Natural killer cell (primary cell): ENCODE results near the gene PNLIPRP3. TPM values are rescaled to one million over a fixed set of nuclear protein-coding genes. Genes with fewer than 3 reads are reported as not detected.

Source experiments
- ATAC-seq, 3 donors: fragments of 150-1000 bp in 2 of 3; fragments of 200-7000 bp in 1 of 3; cut with Tn5 transposase; 1 replicate in 1 of 3; 2 replicates in 2 of 3; pipeline ENCODE4 v1.10.0; 2021; ENCODE audit warnings: mild to moderate bottlenecking in 2 of 3, moderate library complexity in 2 of 3
- DNase-seq, 2 donors: peaks; one replicate each; pipeline versions ENCODE4 v3.0.0 to v3.0.0-alpha.2; 2013 to 2021; ENCODE audit warnings: mixed read lengths in 1 of 2
- H3K27ac ChIP-seq: one replicate; pipeline ENCODE4 v1.5.1; 2013; ENCODE audit warnings: mild to moderate bottlenecking, low read length
- H3K27me3 ChIP-seq: one replicate; pipeline ENCODE4 v1.6.1; 2013; ENCODE audit warnings: low read length; ENCODE audit not compliant: control insufficient read depth, insufficient read depth
- H3K36me3 ChIP-seq: one replicate; pipeline ENCODE4 v1.6.1; 2013; ENCODE audit warnings: low read length; ENCODE audit not compliant: control insufficient read depth, insufficient read depth
- H3K4me1 ChIP-seq: one replicate; pipeline ENCODE4 v1.6.1; 2013; ENCODE audit warnings: low read length; ENCODE audit not compliant: control insufficient read depth, insufficient read depth
- H3K4me3 ChIP-seq: one replicate; pipeline ENCODE4 v1.5.1; 2013; ENCODE audit warnings: low read length
- H3K9me3 ChIP-seq: one replicate; pipeline ENCODE4 v1.6.1; 2013; ENCODE audit warnings: low read length; ENCODE audit not compliant: control insufficient read depth, insufficient read depth
- H3K27ac Mint-ChIP-seq, 2 donors: one replicate each; pipeline ENCODE4 v1.8.0; 2022; ENCODE audit warnings: mild to moderate bottlenecking in 2 of 2, mixed read lengths in 2 of 2, moderate library complexity in 1 of 2
- H3K27me3 Mint-ChIP-seq, 2 donors: one replicate each; pipeline ENCODE4 v1.8.0; 2022; ENCODE audit warnings: low read depth in 2 of 2, mixed read lengths in 2 of 2
- H3K36me3 Mint-ChIP-seq: one replicate; pipeline ENCODE4 v1.8.0; 2022; ENCODE audit warnings: mixed read lengths
- H3K4me1 Mint-ChIP-seq, 2 donors: one replicate each; pipeline ENCODE4 v1.8.0; 2022; ENCODE audit warnings: mixed read lengths in 2 of 2
- H3K4me3 Mint-ChIP-seq: one replicate; pipeline ENCODE4 v1.8.0; 2022; ENCODE audit warnings: mild to moderate bottlenecking, moderate library complexity, mixed read lengths
- H3K9me3 Mint-ChIP-seq, 2 donors: one replicate each; pipeline ENCODE4 v1.8.0; 2022; ENCODE audit warnings: mixed read lengths in 2 of 2
- WGBS: methylation state at CpG from one replicate; pipeline ENCODE4 v1.1.7; 2013; ENCODE audit warnings: missing lambda C conversion rate; ENCODE audit not compliant: insufficient coverage; 5-methylcytosine and 5-hydroxymethylcytosine counted together
- intact Hi-C: fragments of 100-400 bp; cut with micrococcal nuclease; formaldehyde crosslinking; loops from one replicate; pipeline ENCODE4 v1.14.2; 2022
- total RNA-seq, 4 donors: library from RNA; stranded (reverse); fragments of 120-200 nt in 1 of 4; gene quantifications; one replicate each; pipeline versions ENCODE4 v1.2.3 to v1.2.4, GENCODE V29; 2013 to 2022
- TF ChIP-seq, protein P1 (sequence below): fragments of 200-600 bp; IDR thresholded peaks from one replicate; pipeline ENCODE4 v1.8.0; 2022; ENCODE audit warnings: antibody characterized with exemption

PNLIPRP3 gene
- total RNA-seq, 3 donors from 2014 or later (not counting 1 experiment from before 2014, with no cell fraction given) = not detected

DNA sequence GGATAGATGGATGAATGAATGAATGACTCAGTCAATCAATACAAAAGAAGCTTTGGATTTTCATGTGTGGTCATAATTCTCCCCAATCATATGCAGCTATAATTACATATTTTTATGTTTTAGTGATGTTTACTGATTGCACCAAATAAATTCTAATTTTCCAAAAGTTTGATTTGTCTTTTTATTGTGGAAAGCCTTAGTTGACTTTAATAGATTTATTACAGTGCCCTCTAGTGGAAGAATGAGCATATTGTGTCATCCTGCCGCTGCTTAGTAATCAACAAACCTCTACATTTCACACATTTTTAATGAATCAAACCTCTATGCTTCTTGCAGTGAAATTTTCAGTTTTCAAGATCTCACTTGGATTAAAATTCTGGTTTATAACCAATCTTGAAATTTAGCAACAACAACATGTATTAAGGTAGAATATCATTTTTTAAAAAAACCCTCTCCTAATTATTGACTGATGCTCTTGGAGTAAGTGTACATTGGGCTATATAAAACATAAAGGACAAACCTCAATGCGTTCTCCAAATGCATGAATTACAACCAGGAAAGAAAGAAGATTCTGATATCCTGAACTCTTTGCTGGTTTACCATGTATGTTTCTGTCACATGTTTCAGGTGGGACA, 62.5 kb downstream of the PNLIPRP3 start:
- TF ChIP-seq, protein P1, sequence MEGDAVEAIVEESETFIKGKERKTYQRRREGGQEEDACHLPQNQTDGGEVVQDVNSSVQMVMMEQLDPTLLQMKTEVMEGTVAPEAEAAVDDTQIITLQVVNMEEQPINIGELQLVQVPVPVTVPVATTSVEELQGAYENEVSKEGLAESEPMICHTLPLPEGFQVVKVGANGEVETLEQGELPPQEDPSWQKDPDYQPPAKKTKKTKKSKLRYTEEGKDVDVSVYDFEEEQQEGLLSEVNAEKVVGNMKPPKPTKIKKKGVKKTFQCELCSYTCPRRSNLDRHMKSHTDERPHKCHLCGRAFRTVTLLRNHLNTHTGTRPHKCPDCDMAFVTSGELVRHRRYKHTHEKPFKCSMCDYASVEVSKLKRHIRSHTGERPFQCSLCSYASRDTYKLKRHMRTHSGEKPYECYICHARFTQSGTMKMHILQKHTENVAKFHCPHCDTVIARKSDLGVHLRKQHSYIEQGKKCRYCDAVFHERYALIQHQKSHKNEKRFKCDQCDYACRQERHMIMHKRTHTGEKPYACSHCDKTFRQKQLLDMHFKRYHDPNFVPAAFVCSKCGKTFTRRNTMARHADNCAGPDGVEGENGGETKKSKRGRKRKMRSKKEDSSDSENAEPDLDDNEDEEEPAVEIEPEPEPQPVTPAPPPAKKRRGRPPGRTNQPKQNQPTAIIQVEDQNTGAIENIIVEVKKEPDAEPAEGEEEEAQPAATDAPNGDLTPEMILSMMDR = no peak
- 34% methylated on average over 2 of the region's 2 CpGs for WGBS
- intact Hi-C loops = no loop called here
- no peak overlapping the region for H3K27ac ChIP-seq
- Mint-ChIP-seq H3K9me3 (no peaks in the 10 kb centered on the region), H3K36me3 (no peaks in the 10 kb centered on the region), H3K27ac (no peak overlapping the region), H3K4me3 (no peak overlapping the region), H3K4me1 (no peaks in the 10 kb centered on the region), H3K27me3 (no peaks in the 10 kb centered on the region)
- H3K27me3 ChIP-seq = no peaks in the 10 kb centered on the region
- no peaks in the 10 kb centered on the region for H3K36me3 ChIP-seq
- no peak overlapping the region for H3K4me3 ChIP-seq
- H3K9me3 ChIP-seq = no peaks in the 10 kb centered on the region
- DNase-seq (peak in 1 of 2 donors; percentile 7), ATAC-seq (no peak)
- no peaks in the 10 kb centered on the region for H3K4me1 ChIP-seq

GRCh38 chr10:116504786-116505185, 77.1 kb downstream of the PNLIPRP3 start:
- H3K4me3 Mint-ChIP-seq = no peak overlapping the region
- intact Hi-C loops = no loop called here
- H3K27me3 Mint-ChIP-seq = no peaks in the 10 kb centered on the region
- H3K27ac ChIP-seq = no peak overlapping the region
- ATAC-seq (no peak), DNase-seq (no peak)
- H3K4me1 ChIP-seq = no peaks in the 10 kb centered on the region
- no peaks in the 10 kb centered on the region for H3K9me3 ChIP-seq
- whole genome bisulfite sequencing = 80% methylated on average over 7 of the region's 8 CpGs
- peaks cover 0 to 9% of the 10 kb centered on the region in 2 donors for H3K9me3 Mint-ChIP-seq
- no peaks in the 10 kb centered on the region for H3K4me1 Mint-ChIP-seq
- H3K36me3 Mint-ChIP-seq = no peaks in the 10 kb centered on the region
- H3K27me3 ChIP-seq = no peaks in the 10 kb centered on the region
- TF ChIP-seq, protein P1 = no peak
- H3K36me3 ChIP-seq = no peaks in the 10 kb centered on the region
- no peak overlapping the region for H3K4me3 ChIP-seq
- no peak overlapping the region for H3K27ac Mint-ChIP-seq

DNA sequence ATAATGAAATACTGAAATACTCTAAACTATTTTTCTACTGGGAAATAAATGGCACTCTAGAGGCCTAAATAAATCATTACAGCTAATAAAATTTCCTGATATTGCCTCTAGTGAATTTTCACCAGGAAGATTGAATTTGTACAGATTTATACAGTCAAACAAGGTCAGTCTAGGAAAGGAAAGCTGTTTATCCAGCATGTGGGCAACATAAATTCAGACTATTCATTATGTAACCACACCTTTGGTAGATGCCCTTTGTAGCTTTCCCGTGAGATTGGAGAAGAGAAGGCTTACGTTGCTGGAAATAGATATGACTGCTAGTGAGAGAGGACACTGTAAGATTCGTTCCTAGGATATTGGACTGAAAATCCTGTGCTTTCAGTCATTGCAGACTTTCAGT, 82.9 kb downstream of the PNLIPRP3 start:
- Histone ChIP-seq H3K27ac (no peak overlapping the region), H3K27me3 (no peaks in the 10 kb centered on the region), H3K9me3 (no peaks in the 10 kb centered on the region), H3K4me3 (no peak overlapping the region), H3K4me1 (no peaks in the 10 kb centered on the region), H3K36me3 (no peaks in the 10 kb centered on the region)
- DNase-seq (no peak), ATAC-seq (no peak)
- TF ChIP-seq, protein P1 = no peak
- Mint-ChIP-seq H3K4me1 (no peaks in the 10 kb centered on the region), H3K36me3 (no peaks in the 10 kb centered on the region), H3K9me3 (peaks cover 0 to 3% of the 10 kb centered on the region in 2 donors), H3K27me3 (peaks cover 0 to 11% of the 10 kb centered on the region in 2 donors), H3K27ac (no peak overlapping the region), H3K4me3 (no peak overlapping the region)
- 62% methylated on average over 2 of the region's 3 CpGs for WGBS
- intact Hi-C loops = no loop called here

DNA sequence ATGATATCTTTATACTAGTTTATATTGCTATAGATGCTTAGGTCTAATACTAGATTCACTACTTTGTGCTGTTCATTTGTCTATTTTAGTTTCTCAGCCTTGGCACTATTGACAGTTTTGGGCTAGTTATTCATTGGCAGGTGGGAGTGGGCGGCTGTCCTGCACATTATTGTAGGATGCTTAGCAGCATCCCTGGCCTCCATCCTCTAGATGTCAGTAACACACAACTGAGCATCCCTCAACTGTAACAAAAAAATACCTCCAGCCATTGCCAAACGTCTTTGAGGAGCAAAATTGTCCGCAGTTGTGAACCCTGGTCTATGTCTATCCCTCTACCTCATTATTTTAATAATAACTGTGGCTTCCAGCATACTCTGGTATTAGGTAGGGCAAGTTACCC, 83.7 kb downstream of the PNLIPRP3 start:
- no peak overlapping the region for H3K4me3 Mint-ChIP-seq
- Histone ChIP-seq H3K36me3 (no peaks in the 10 kb centered on the region), H3K27ac (no peak overlapping the region), H3K27me3 (no peaks in the 10 kb centered on the region), H3K9me3 (no peaks in the 10 kb centered on the region), H3K4me3 (no peak overlapping the region), H3K4me1 (no peaks in the 10 kb centered on the region)
- no peak overlapping the region for H3K27ac Mint-ChIP-seq
- TF ChIP-seq, protein P1 = no peak
- peaks cover 0 to 3% of the 10 kb centered on the region in 2 donors for H3K9me3 Mint-ChIP-seq
- no peak for ATAC-seq
- H3K36me3 Mint-ChIP-seq = no peaks in the 10 kb centered on the region
- intact Hi-C loops = no loop called here
- H3K27me3 Mint-ChIP-seq = peaks cover 0 to 11% of the 10 kb centered on the region in 2 donors
- no peaks in the 10 kb centered on the region for H3K4me1 Mint-ChIP-seq
- WGBS = 78% methylated on average over 3 of the region's 3 CpGs
- no peak for DNase-seq
